NCI-H128 (cell line): ENCODE results near the gene DDX4.

Source experiments
- DNase-seq: peaks from one replicate; lab custom pipeline; 2025; ENCODE audit not compliant: unreplicated experiment; lab: John Stamatoyannopoulos, UW

DDX4 gene

GRCh38 chr5:55864606-55865541 is 127.0 kb downstream of the DDX4 start:
- DNase-seq: no peak

- DNase-seq: no peak
Measured at GRCh38 chr5:55865831-55866230, 128.0 kb downstream of the DDX4 start.

- DNase-seq: no peak
Measured at GRCh38 chr5:55866485-55866884, 128.6 kb downstream of the DDX4 start.
